ENCODE data around the gene ANKRD7.

The ANKRD7 gene

GRCh38 chr7:118280319-118281012 is 56.0 kb downstream of the ANKRD7 start:
- TF ChIP-seq FOXP2 (optimal IDR thresholded peaks at IDR 0.05; ENCODE audit: borderline replicate concordance, extremely low read depth, extremely low read length, insufficient read depth), result no peak
- no peak for TF ChIP-seq POLR2AphosphoS5 (IDR thresholded peaks at IDR 0.05; ENCODE audit: low read depth, low read length)

- TF ChIP-seq FOXP2 (optimal IDR thresholded peaks at IDR 0.05; ENCODE audit: borderline replicate concordance, extremely low read depth, extremely low read length, insufficient read depth), result no peak
- no peak for TF ChIP-seq POLR2AphosphoS5 (IDR thresholded peaks at IDR 0.05; ENCODE audit: low read depth, low read length)
- TF ChIP-seq SIN3A (IDR thresholded peaks at IDR 0.05; ENCODE audit: borderline replicate concordance, insufficient read depth, low read length), result no peak
- no peak for TF ChIP-seq TAF1 (IDR thresholded peaks at IDR 0.05; ENCODE audit: borderline replicate concordance, insufficient read depth, low read length)
- no peak for TF ChIP-seq REST (IDR thresholded peaks at IDR 0.05; ENCODE audit: insufficient read depth in 1 of 2, low read depth in 2 of 2, low read length in 2 of 2)
Measured at GRCh38 chr7:118281196-118281595, 56.7 kb downstream of the ANKRD7 start.

GRCh38 chr7:118285358-118285757 is 60.9 kb downstream of the ANKRD7 start:
- no peak for TF ChIP-seq TAF1 (IDR thresholded peaks at IDR 0.05; ENCODE audit: borderline replicate concordance, insufficient read depth, low read length)
- no peak for TF ChIP-seq POLR2AphosphoS5 (IDR thresholded peaks at IDR 0.05; ENCODE audit: low read depth, low read length)
- TF ChIP-seq REST (IDR thresholded peaks at IDR 0.05; ENCODE audit: insufficient read depth in 1 of 2, low read depth in 2 of 2, low read length in 2 of 2), result no peak
- TF ChIP-seq SIN3A (IDR thresholded peaks at IDR 0.05; ENCODE audit: borderline replicate concordance, insufficient read depth, low read length), result no peak
- TF ChIP-seq FOXP2 (optimal IDR thresholded peaks at IDR 0.05; ENCODE audit: borderline replicate concordance, extremely low read depth, extremely low read length, insufficient read depth), result no peak

GRCh38 chr7:118286131-118286530 is 61.6 kb downstream of the ANKRD7 start:
- TF ChIP-seq REST (IDR thresholded peaks at IDR 0.05; ENCODE audit: insufficient read depth in 1 of 2, low read depth in 2 of 2, low read length in 2 of 2) (no peak), FOXP2 (optimal IDR thresholded peaks at IDR 0.05; ENCODE audit: borderline replicate concordance, extremely low read depth, extremely low read length, insufficient read depth) (no peak), TAF1 (IDR thresholded peaks at IDR 0.05; ENCODE audit: borderline replicate concordance, insufficient read depth, low read length) (no peak), POLR2AphosphoS5 (IDR thresholded peaks at IDR 0.05; ENCODE audit: low read depth, low read length) (no peak), SIN3A (IDR thresholded peaks at IDR 0.05; ENCODE audit: borderline replicate concordance, insufficient read depth, low read length) (no peak)

- TF ChIP-seq POLR2AphosphoS5 (IDR thresholded peaks at IDR 0.05; ENCODE audit: low read depth, low read length), result no peak
Measured at GRCh38 chr7:118288098-118288497, 63.6 kb downstream of the ANKRD7 start.

- TF ChIP-seq TAF1 (IDR thresholded peaks at IDR 0.05; ENCODE audit: borderline replicate concordance, insufficient read depth, low read length) (no peak), SIN3A (IDR thresholded peaks at IDR 0.05; ENCODE audit: borderline replicate concordance, insufficient read depth, low read length) (no peak), POLR2AphosphoS5 (IDR thresholded peaks at IDR 0.05; ENCODE audit: low read depth, low read length) (no peak), REST (IDR thresholded peaks at IDR 0.05; ENCODE audit: insufficient read depth in 1 of 2, low read depth in 2 of 2, low read length in 2 of 2) (no peak), FOXP2 (optimal IDR thresholded peaks at IDR 0.05; ENCODE audit: borderline replicate concordance, extremely low read depth, extremely low read length, insufficient read depth) (no peak)
Measured at GRCh38 chr7:118289476-118289875, 65.0 kb downstream of the ANKRD7 start.

All from PFSK-1 (cell line).